ENCODE results near the gene ZNF462.

GRCh38 chr9:106925392-106925791 lies 62.4 kb downstream of the ZNF462 start:
- TF ChIP-seq CTCF (IDR thresholded peaks at IDR 0.05) (no peak), POLR2A (IDR thresholded peaks at IDR 0.05) (no peak)
